Caco-2 (cell line): Measurements from ENCODE around the gene KCNIP1. TPM values are rescaled to one million over a fixed set of nuclear protein-coding genes. Genes with fewer than 3 reads are reported as not detected.

Source experiments
- BruUV-seq: library from RNA; stranded (reverse); fragments of 400-500 nt; replicated peaks from 2 replicates; lab custom pipeline; 2021; lab: Mats Ljungman, UMichigan
- CTCF ChIA-PET: fragments of 300-600 bp; sonication (Branson Sonifier 250); formaldehyde crosslinking; loops from one replicate; lab custom pipeline; 2022; ENCODE audit warnings: antibody characterized with exemption; lab: Charles Lee
- POLR2A ChIA-PET: fragments of 300-600 bp; sonication (Branson Sonifier 250); formaldehyde crosslinking; loops from one replicate; lab custom pipeline; 2022; ENCODE audit warnings: antibody characterized with exemption; lab: Charles Lee
- DNase-seq, 2 experiments: peaks; one replicate each; pipeline versions ENCODE4 v3.0.0 to v3.0.0-alpha.2; 2020 to 2022
- H3K27me3 ChIP-seq: replicated peaks from 2 replicates; pipeline ENCODE4 v1.6.0; 2011; ENCODE audit warnings: low read length; ENCODE audit not compliant: control insufficient read depth, insufficient read depth
- H3K36me3 ChIP-seq: 2 replicates; pipeline ENCODE4 v1.5.1; 2011; ENCODE audit warnings: low read length; ENCODE audit not compliant: control insufficient read depth, insufficient read depth
- H3K4me1 ChIP-seq: fragments of 250-450 bp; sonication (Bioruptor Pico); 2 replicates; pipeline ENCODE4 v1.5.1; 2020; ENCODE audit warnings: mild to moderate bottlenecking
- H3K4me3 ChIP-seq: 2 replicates; pipeline ENCODE4 v1.5.1; 2011; ENCODE audit warnings: low read depth, mild to moderate bottlenecking, control low read depth, low read length
- H3K9me3 ChIP-seq: fragments of 250-450 bp; sonication (Bioruptor Pico); 2 replicates; pipeline ENCODE4 v1.5.1; 2020; ENCODE audit warnings: mild to moderate bottlenecking, moderate library complexity
- H3K27ac Mint-ChIP-seq: one replicate; pipeline ENCODE4 v1.8.0; 2022; ENCODE audit warnings: mixed read lengths; ENCODE audit not compliant: unreplicated experiment
- H3K27me3 Mint-ChIP-seq: one replicate; pipeline ENCODE4 v1.8.0; 2022; ENCODE audit warnings: mixed read lengths; ENCODE audit not compliant: insufficient read depth, unreplicated experiment
- H3K36me3 Mint-ChIP-seq: one replicate; pipeline ENCODE4 v1.8.0; 2022; ENCODE audit warnings: mild to moderate bottlenecking, mixed read lengths; ENCODE audit not compliant: insufficient read depth, unreplicated experiment
- H3K4me1 Mint-ChIP-seq: one replicate; pipeline ENCODE4 v1.8.0; 2022; ENCODE audit warnings: low read depth, mixed read lengths; ENCODE audit not compliant: unreplicated experiment
- H3K4me3 Mint-ChIP-seq: one replicate; pipeline ENCODE4 v1.8.0; 2022; ENCODE audit warnings: mild to moderate bottlenecking, moderate library complexity, mixed read lengths; ENCODE audit not compliant: unreplicated experiment
- H3K9me3 Mint-ChIP-seq: one replicate; pipeline ENCODE4 v1.8.0; 2022; ENCODE audit warnings: mixed read lengths; ENCODE audit not compliant: unreplicated experiment
- intact Hi-C: fragments of 100-400 bp; cut with micrococcal nuclease; formaldehyde crosslinking; loops from one replicate; pipeline ENCODE4 v1.10.0; 2022; ENCODE audit not compliant: unreplicated experiment
- total RNA-seq: library from RNA; stranded (reverse); gene quantifications from 2 replicates; pipeline ENCODE4 v1.2.3, GENCODE V29; 2022
- TF ChIP-seq, protein P1 (sequence below), 2 experiments: fragments of 200-600 bp in 1 of 2; IDR thresholded peaks; 1 replicate in 1 of 2; 2 replicates in 1 of 2; pipeline versions ENCODE4 v1.5.1 to v1.8.0; 2011 to 2022; ENCODE audit warnings: antibody characterized with exemption in 1 of 2, control low read depth in 1 of 2, inconsistent platforms in 1 of 2, low read depth in 1 of 2, low read length in 1 of 2, mild to moderate bottlenecking in 1 of 2, moderate library complexity in 1 of 2; ENCODE audit not compliant: insufficient read depth in 1 of 2, severe bottlenecking in 1 of 2, unreplicated experiment in 1 of 2

KCNIP1 gene
- total RNA-seq, 1 experiment from 2014 or later: not detected

DNA sequence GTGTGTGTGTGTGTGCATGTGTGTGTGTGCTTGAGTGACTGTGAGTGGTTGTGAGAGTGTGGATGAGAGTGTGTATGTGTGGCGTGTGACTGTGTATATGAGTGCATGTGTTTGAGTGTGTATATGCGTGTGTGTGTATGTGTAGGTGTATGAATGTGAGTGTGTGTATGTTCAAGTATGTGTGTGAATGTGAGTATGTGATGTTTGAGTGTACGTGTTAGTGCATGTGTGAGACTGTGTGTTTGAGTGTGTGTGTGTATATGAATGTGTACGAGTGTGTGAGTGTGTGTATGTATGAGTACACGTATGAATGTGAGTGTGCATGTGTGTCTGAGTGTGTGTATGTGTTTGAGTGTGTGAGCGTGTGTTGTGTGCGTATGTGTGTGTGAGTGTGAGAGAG lies 47.8 kb downstream of the KCNIP1 start:
- peaks cover 10% of the 10 kb centered on the region for H3K9me3 Mint-ChIP-seq
- H3K36me3 ChIP-seq: no peaks in the 10 kb centered on the region

DNA sequence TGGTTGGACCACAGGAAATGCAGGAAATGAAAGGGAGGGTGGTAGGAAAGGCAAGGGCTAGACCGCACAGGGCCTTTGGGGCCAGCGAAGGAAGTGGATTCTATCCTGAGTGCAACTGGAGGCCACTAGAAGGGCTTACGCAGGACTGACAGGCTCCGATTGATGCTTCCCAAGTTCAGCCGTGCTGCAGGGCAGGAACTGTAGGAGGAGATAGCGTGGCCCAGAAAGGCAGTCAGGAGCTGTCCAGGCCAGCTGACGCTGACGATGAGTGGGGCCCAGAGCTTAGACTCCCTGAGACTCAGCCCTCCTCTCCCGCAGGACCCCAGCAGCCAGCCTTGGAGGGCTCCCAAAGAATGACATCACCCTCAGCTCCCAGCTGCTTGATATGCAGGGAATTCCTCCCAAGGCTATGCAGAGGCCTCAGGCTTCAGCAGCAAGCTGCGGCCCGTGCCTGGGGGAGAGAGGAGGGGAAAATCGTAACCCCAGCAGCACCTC lies 48.8 kb downstream of the KCNIP1 start:
- H3K4me1 Mint-ChIP-seq: no peaks in the 10 kb centered on the region
- Histone ChIP-seq H3K4me1 (no peaks in the 10 kb centered on the region), H3K36me3 (no peaks in the 10 kb centered on the region), H3K27me3 (no peaks in the 10 kb centered on the region), H3K4me3 (no peak overlapping the region), H3K9me3 (no peaks in the 10 kb centered on the region)
- intact Hi-C loops: no loop called here
- no peaks in the 10 kb centered on the region for H3K9me3 Mint-ChIP-seq
- H3K27me3 Mint-ChIP-seq: no peaks in the 10 kb centered on the region
- H3K36me3 Mint-ChIP-seq: no peaks in the 10 kb centered on the region
- peak in 1 of 2 experiments; percentile 7 for DNase-seq
- ChIA-PET CTCF (no interaction called here), POLR2A (no interaction called here)
- TF ChIP-seq, protein P1, sequence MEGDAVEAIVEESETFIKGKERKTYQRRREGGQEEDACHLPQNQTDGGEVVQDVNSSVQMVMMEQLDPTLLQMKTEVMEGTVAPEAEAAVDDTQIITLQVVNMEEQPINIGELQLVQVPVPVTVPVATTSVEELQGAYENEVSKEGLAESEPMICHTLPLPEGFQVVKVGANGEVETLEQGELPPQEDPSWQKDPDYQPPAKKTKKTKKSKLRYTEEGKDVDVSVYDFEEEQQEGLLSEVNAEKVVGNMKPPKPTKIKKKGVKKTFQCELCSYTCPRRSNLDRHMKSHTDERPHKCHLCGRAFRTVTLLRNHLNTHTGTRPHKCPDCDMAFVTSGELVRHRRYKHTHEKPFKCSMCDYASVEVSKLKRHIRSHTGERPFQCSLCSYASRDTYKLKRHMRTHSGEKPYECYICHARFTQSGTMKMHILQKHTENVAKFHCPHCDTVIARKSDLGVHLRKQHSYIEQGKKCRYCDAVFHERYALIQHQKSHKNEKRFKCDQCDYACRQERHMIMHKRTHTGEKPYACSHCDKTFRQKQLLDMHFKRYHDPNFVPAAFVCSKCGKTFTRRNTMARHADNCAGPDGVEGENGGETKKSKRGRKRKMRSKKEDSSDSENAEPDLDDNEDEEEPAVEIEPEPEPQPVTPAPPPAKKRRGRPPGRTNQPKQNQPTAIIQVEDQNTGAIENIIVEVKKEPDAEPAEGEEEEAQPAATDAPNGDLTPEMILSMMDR (IDR thresholded peaks at IDR 0.05; ENCODE audit: insufficient read depth in 1 of 2, low read depth in 1 of 2, low read length in 1 of 2, severe bottlenecking in 1 of 2, unreplicated experiment in 1 of 2): no peak
- no peak overlapping the region for H3K27ac Mint-ChIP-seq
- no peak overlapping the region for H3K4me3 Mint-ChIP-seq
- no TSS peak for BruUV-seq

More for the DNA sequence above, 47.8 kb downstream of the KCNIP1 start:
- POLR2A ChIA-PET: no interaction called here
- Mint-ChIP-seq H3K27ac (no peak overlapping the region), H3K36me3 (no peaks in the 10 kb centered on the region), H3K4me1 (no peaks in the 10 kb centered on the region), H3K27me3 (no peaks in the 10 kb centered on the region), H3K4me3 (no peak overlapping the region)
- intact Hi-C loops: no loop called here
- no peak overlapping the region for H3K4me3 ChIP-seq
- no peaks in the 10 kb centered on the region for H3K9me3 ChIP-seq
- H3K27me3 ChIP-seq: no peaks in the 10 kb centered on the region
- no TSS peak for BruUV-seq
- no peak for DNase-seq
- no peaks in the 10 kb centered on the region for H3K4me1 ChIP-seq
- TF ChIP-seq, protein P1 (IDR thresholded peaks at IDR 0.05; ENCODE audit: insufficient read depth in 1 of 2, low read depth in 1 of 2, low read length in 1 of 2, severe bottlenecking in 1 of 2, unreplicated experiment in 1 of 2): no peak
- CTCF ChIA-PET: no interaction called here

DNA sequence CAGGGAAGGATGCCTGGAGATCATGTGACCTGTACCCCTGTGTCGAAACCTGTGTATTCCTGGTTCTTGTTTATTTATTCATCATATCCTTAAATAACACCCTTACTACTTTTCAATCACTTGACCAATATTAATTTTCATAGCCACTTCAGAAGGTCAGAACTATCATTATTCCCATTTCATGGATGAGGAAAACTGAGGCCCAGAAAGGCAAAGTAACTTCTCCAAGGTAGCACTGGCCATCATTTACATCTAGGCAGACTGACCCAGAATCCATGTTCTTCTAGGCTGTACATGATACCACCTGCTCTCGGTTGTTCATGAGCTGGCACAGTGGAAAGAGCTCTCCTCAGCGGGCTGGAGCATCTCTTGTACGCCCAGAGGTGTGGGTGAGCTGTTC lies 49.4 kb downstream of the KCNIP1 start:
- Mint-ChIP-seq H3K9me3 (no peaks in the 10 kb centered on the region), H3K4me1 (no peaks in the 10 kb centered on the region), H3K4me3 (no peak overlapping the region), H3K36me3 (no peaks in the 10 kb centered on the region), H3K27ac (no peak overlapping the region), H3K27me3 (no peaks in the 10 kb centered on the region)
- TF ChIP-seq, protein P1 (IDR thresholded peaks at IDR 0.05; ENCODE audit: insufficient read depth in 1 of 2, low read depth in 1 of 2, low read length in 1 of 2, severe bottlenecking in 1 of 2, unreplicated experiment in 1 of 2): no peak
- DNase-seq: no peak
- ChIA-PET CTCF (no interaction called here), POLR2A (no interaction called here)
- Histone ChIP-seq H3K4me1 (no peaks in the 10 kb centered on the region), H3K4me3 (no peak overlapping the region), H3K36me3 (no peaks in the 10 kb centered on the region), H3K27me3 (no peaks in the 10 kb centered on the region), H3K9me3 (no peaks in the 10 kb centered on the region)
- intact Hi-C loops: no loop called here
- BruUV-seq: no TSS peak
